Lower leg skin (tissue), 3 donors: Measurements from ENCODE around the gene ATP4B.

Experiments used
- POLR2A ChIP-seq, 2 donors: fragments of 450-650 bp; IDR thresholded peaks; one replicate each; pipeline ENCODE4 v1.6.1; 2016 to 2017; ENCODE audit warnings: antibody characterized with exemption in 2 of 2, mild to moderate bottlenecking in 1 of 2, moderate library complexity in 1 of 2
- TF ChIP-seq, protein P1 (sequence below), 3 donors: fragments of 450-650 bp; IDR thresholded peaks; one replicate each; pipeline ENCODE4 v1.5.1; 2016; ENCODE audit warnings: antibody characterized with exemption in 3 of 3, mild to moderate bottlenecking in 3 of 3, moderate library complexity in 2 of 3

DNA sequence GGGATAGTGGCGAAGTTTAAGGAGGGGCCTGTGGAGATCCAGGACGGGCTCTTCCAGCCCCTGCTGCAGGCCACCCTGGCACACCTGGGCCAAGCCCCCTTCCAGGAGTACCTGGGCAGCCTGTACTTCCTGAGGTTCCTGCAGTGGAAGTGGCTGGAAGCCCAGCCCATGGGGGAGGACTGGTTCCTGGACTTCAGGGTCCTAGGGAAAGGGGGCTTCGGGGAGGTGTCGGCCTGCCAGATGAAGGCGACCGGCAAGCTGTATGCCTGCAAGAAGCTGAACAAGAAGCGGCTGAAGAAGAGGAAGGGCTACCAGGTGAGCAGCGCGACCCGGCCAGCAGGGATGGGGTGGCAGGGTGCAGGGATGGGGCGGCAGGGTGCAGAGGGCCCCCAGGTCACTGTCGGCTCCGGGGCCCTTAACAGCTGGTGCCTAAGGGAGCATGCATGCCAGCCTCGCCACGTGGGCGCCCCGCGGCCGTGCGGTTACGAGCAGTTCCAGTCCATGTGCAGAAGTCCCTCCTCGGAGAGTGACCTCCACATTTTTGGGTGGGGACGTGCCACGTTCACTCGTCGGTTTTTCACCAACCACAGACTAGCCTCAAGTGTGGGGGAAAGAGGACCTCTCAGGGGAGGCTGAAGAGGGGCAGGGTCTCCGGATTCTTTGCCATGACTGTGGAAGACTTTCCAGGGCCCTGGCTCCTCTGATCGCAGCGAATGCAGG lies 9.9 kb upstream of the ATP4B start:
- TF ChIP-seq, protein P1, sequence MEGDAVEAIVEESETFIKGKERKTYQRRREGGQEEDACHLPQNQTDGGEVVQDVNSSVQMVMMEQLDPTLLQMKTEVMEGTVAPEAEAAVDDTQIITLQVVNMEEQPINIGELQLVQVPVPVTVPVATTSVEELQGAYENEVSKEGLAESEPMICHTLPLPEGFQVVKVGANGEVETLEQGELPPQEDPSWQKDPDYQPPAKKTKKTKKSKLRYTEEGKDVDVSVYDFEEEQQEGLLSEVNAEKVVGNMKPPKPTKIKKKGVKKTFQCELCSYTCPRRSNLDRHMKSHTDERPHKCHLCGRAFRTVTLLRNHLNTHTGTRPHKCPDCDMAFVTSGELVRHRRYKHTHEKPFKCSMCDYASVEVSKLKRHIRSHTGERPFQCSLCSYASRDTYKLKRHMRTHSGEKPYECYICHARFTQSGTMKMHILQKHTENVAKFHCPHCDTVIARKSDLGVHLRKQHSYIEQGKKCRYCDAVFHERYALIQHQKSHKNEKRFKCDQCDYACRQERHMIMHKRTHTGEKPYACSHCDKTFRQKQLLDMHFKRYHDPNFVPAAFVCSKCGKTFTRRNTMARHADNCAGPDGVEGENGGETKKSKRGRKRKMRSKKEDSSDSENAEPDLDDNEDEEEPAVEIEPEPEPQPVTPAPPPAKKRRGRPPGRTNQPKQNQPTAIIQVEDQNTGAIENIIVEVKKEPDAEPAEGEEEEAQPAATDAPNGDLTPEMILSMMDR (IDR thresholded peaks at IDR 0.05), result no peak
- TF ChIP-seq POLR2A (IDR thresholded peaks at IDR 0.05), result no peak
